HepG2 (cell line): ENCODE data around the gene ETFA. TPM values are rescaled to one million over a fixed set of nuclear protein-coding genes. Genes with fewer than 3 reads are reported as not detected.

Experiments used
- FOXP4 ChIP-seq: sonication (generic); formaldehyde crosslinking; IDR thresholded peaks from 2 replicates; pipeline ENCODE4 v1.4.0; 2020; ENCODE audit warnings: missing genetic modification reagents
- GATAD1 ChIP-seq: IDR thresholded peaks from 2 replicates; pipeline ENCODE4 v1.6.1; 2016; ENCODE audit warnings: missing genetic modification reagents, missing compliant biosample characterization
- HES4 ChIP-seq: sonication (generic); formaldehyde crosslinking; IDR thresholded peaks from 2 replicates; pipeline ENCODE4 v1.9.0; 2021; ENCODE audit warnings: mild to moderate bottlenecking, missing genetic modification reagents, borderline replicate concordance
- HNF1A ChIP-seq, 2 experiments: sonication (generic) in 1 of 2; formaldehyde crosslinking in 1 of 2; IDR thresholded peaks; 2 replicates each; pipeline versions ENCODE4 v1.4.0 to v1.6.1; 2016 to 2020; ENCODE audit warnings: borderline replicate concordance in 1 of 2, low read depth in 1 of 2, mild to moderate bottlenecking in 1 of 2, missing genetic modification reagents in 1 of 2
- PRDM10 ChIP-seq: sonication (generic); formaldehyde crosslinking; IDR thresholded peaks from 2 replicates; pipeline ENCODE4 v1.4.0; 2020; ENCODE audit warnings: low read depth, missing genetic modification reagents
- SALL1 ChIP-seq: sonication (generic); formaldehyde crosslinking; IDR thresholded peaks from 2 replicates; pipeline ENCODE4 v1.8.0; 2022; ENCODE audit warnings: mild to moderate bottlenecking, missing genetic modification reagents
- TERF1 ChIP-seq: sonication (generic); formaldehyde crosslinking; IDR thresholded peaks from 2 replicates; pipeline ENCODE4 v1.8.0; 2022; ENCODE audit warnings: mild to moderate bottlenecking, missing genetic modification reagents, moderate library complexity
- THAP11 ChIP-seq: IDR thresholded peaks from 2 replicates; pipeline ENCODE4 v1.6.1; 2016; ENCODE audit warnings: missing biosample characterization, missing genetic modification reagents
- THAP8 ChIP-seq: sonication (generic); formaldehyde crosslinking; IDR thresholded peaks from 2 replicates; pipeline ENCODE4 v1.5.1; 2020; ENCODE audit warnings: missing genetic modification reagents, mild to moderate bottlenecking, borderline replicate concordance
- U2AF1 ChIP-seq: fragments of 200-400 bp; formaldehyde crosslinking; optimal IDR thresholded peaks from 2 replicates; pipeline ENCODE3; 2017; ENCODE audit warnings: mild to moderate bottlenecking, low read depth, low read length
- ZNF30 ChIP-seq: sonication (generic); formaldehyde crosslinking; IDR thresholded peaks from 2 replicates; pipeline ENCODE4 v1.5.0; 2020; ENCODE audit warnings: mild to moderate bottlenecking, missing genetic modification reagents
- ZNF83 ChIP-seq: sonication (generic); formaldehyde crosslinking; IDR thresholded peaks from 2 replicates; pipeline ENCODE4 v1.4.0; 2020; ENCODE audit warnings: missing genetic modification reagents, mild to moderate bottlenecking, borderline replicate concordance
- polyA plus RNA-seq, 8 experiments: library from polyadenylated mRNA; depleted of rRNA in 3 of 8; stranded (reverse) in 7 of 8; unstranded in 1 of 8; fragments of >200 nt; fragmentation: Illumina TruSeq in 4 of 8; extraction: Trizol in 4 of 8; gene quantifications; 2 replicates each; pipeline versions ENCODE4 v1.2.1 to v1.2.3, GENCODE V29; 2011 to 2016; ENCODE audit warnings: low read depth in 4 of 8, missing spikeins in 1 of 8, mixed read lengths in 1 of 8; ENCODE audit not compliant: insufficient read depth in 1 of 8
- total RNA-seq, 5 experiments: library from RNA; depleted of rRNA; stranded (reverse); fragments of >200 nt; fragmentation: Illumina TruSeq; extraction: Trizol; gene quantifications; 2 replicates each; pipeline ENCODE4 v1.2.3, GENCODE V29; 2016; ENCODE audit warnings: low read depth in 1 of 5

The ETFA gene
- total and polyA plus RNA-seq, 2 of the 13 experiments (the other 11 are each of a cell fraction or from before 2014, with no cell fraction given): 291 to 396 TPM

GRCh38 chr15:76335307-76336253, 24.3 kb upstream of the ETFA start (continued):
- TF ChIP-seq PRDM10 (CRISPR knock-in tag) (no peak), FOXP4 (CRISPR knock-in tag) (no peak), HNF1A (IDR thresholded peaks at IDR 0.05; ENCODE audit: low read depth) (0 out of 2 replicates have a peak, but pooled peaks have one; percentile 7), HNF1A (CRISPR knock-in tag; IDR thresholded peaks at IDR 0.05; ENCODE audit: borderline replicate concordance) (no peak), THAP8 (0 out of 2 replicates have a peak, but pooled peaks have one; percentile 4), GATAD1 (CRISPR knock-in tag) (no peak), HES4 (CRISPR knock-in tag) (no peak), ZNF30 (no peak), SALL1 (peak; percentile 2; the same call in 1 of the 2 replicates), U2AF1 (no peak), THAP11 (CRISPR knock-in tag) (0 out of 2 replicates have a peak, but pooled peaks have one; percentile 14), TERF1 (CRISPR knock-in tag) (no peak), ZNF83 (CRISPR knock-in tag) (no peak)
